GM18508 (cell line): ENCODE data around the gene MAN1B1.

ENCODE experiments used
- ATAC-seq: cut with Tn5 transposase; IDR thresholded peaks from one replicate; pipeline ENCODE4 v1.9.1; 2021; ENCODE audit warnings: moderate number of reproducible peaks; ENCODE audit not compliant: insufficient read depth, unreplicated experiment

The MAN1B1 gene

DNA sequence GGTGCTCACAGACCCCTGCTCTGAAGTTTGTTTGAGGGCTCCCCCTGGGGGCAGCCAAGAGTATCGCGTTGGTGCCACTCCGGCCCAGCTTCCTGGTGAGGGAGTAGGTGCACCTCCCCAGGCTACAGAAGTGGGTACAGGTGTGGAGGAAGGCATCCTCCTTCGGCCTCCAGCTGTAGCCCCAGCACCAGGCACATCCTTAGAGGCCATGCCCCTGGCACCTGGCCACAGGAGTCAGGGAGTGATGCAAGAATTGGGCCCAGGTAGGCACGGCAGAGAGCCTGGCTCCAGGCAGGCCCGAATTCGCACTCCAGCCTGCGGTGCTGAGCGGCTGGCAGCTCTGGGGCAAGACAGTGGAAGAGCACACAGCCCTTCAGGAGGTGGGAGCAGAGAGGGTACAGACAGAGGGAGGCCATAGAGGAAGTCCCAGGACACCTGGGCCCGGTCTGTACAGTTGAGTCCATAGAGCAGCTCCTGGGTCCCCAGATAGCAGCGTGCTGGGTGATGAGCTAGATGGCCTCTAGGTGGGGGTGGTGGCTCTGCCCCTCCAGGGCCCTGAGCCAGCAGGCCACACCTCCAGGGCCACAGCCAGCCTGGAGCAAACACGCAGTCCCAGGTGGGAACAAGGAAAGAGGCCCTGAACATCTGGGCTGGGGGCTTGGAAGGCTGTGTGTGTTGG lies 18.8 kb upstream of the MAN1B1 start:
- no peak for ATAC-seq

DNA sequence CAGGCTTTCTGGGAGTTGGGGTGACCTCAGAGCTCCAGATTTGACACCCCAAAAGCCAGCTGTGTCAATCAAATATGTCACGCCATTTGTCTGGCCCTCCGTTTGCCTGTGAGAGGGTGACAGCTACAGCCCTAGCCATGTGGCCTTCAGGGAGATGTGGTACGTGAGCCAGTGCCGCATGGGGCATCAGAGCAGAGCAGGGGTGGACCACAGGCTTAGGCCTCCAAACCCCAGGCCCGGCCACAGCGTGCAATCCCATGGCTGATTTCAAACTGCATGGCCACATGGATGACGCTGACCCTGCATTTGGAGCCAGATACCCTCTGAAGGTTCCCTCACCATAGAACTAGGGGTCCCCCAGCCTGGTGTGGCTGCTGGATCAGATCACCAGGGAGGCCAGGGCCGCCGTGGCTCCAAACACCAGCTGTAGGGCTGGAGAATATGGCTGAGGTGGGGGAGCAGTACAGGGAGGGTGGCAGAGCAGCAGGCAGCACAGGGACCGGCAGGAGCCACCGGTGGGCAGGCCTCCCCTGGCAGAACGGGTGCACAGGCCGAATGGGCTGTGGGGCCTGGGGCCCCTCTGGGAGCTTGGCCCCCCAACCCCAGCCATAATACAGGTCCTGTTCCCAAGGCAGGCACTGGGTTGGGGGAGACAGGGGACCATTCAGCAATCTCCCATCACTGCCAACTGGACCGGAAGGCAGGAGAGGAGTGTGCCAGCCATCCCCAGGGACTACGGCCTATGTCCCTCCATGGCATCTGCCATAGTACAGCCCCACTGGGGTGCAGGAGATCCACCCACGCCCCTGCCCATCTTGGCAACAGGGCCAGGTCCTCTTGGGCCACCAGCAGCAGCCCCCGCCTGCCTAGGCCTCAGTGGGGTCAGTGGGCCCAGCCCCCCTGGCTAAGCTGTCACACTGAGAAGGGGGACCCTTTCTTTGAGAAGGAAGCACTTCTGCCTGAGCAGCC lies 18.0 kb upstream of the MAN1B1 start:
- ATAC-seq, result no peak

DNA sequence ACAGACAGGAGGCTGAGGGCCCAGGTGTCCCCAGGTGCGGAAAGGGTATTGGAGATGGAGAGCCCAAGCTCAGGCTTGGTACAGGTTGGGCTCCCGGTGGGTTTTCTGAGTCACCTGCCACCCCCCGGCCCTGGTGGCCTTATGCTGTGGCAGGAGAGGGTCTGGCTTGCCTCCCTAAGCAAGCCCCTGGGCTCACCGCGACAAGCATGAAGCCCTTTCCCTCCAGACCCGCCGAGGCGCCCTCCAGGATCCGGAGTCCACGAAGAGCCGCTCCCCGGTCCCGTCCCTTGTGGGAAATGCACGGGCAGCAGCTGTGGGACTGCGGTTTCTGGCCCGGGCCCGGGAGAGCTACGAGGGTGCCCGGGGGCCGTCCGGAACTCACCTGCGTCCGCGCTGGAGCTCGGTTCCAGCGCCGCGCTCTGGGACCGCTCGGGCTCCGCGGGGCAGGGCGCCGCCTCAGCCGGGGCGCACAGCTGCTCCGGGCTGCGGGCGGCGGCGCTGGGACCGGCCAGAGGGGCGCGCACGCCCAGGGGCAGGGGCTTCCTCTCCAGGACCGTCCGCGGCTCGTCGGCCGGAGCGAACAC lies 17.2 kb upstream of the MAN1B1 start:
- no peak for ATAC-seq

DNA sequence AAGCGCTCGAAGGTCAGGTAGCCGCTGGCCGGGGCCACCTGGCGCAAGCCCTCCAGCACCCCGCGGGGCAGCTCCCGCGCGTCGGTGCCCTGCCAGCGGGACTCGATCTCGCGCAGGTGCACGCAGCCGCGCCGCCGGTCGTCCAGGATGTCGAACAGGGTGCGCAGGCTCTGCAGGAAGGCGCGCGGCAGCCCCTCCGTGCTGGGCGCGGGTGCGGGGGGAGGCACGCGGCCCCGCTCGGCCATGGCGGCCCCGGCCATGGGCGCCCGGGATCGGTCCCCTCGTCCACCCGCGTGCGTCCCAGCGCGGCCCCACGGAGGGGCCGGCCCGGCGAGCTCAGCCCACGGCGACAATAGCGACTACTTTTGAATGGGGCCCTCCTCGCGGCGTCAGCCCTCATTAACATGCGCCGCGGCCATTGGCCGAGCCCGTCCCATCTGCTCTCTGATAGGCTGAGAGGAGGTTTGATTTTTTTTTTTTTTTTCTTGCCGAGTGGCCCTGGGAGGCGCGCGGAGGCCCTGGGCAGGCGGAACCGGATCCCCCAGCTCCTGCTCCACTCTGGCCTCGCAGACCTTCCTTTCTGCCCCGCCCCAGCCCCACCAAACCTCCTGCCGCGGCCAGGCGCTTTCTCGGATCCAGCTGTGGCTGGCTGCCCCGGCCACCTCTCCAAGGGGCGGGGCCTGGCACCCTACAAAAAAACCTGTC lies 16.4 kb upstream of the MAN1B1 start, which contains the start of gene SAPCD2:
Gene SAPCD2, minus strand, starts transcription at position 357 of the 705 bp plus-strand sequence. Its CDS starts 97 bp downstream, at position 260.
- ATAC-seq, result no peak

DNA sequence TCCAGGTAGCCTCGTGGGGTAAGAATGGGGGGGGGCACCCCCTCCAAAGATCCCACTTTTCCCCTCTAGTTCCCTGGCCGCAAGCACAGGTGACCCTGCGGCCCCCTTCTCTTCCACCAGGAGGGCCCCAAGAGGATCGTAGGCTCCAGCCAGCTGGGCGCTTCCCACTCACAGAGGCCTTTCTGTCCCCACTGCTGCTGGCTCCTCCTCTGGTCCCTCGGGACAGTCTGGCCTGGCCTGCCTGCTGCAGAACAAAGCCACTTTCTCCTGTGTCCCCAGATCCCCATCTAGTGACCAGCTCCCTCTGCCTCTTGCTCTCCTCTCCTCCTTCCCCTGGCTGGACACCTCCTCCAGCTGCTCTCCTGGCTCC lies 15.9 kb upstream of the MAN1B1 start:
- no peak for ATAC-seq

DNA sequence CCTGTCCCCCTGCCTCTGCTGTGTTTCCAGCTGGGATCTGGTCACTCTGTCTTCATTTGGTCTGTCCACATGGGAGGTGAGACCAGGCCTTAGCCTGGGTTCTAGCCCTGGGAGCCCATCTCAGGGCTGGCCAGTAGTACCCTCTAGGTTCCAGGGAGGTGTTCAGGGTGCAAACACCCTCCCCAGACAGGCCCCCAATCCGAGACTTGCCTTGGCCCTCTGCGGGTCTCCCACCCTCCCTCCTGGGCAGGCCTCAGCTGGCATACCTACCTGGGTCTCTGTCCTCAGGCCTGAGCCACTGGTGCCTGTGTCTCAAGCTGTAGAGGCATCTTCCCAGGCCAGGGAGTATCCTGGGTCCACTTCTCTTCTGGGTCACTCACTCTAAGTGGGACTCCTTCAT lies 15.5 kb upstream of the MAN1B1 start:
- ATAC-seq, result no peak

DNA sequence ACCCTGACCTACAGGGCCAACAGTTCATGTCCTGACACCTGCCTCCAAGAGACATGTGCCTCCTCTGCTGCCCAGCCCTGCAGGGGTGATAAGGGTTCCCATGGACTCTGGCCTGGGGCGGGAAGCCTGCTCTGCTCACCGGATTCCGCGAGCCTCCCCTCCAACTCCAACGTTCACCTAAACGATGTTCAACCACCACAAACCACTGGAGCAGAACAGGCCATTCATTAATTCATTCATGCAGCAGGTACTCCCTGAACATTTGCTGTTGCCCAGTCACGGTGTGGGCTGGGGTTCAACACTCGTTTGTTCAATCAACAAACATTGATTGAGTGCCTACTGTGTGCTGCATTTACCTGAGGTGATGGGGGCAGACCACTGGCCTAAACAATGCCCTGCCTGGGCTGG lies 12.8 kb upstream of the MAN1B1 start:
- ATAC-seq, result no peak

DNA sequence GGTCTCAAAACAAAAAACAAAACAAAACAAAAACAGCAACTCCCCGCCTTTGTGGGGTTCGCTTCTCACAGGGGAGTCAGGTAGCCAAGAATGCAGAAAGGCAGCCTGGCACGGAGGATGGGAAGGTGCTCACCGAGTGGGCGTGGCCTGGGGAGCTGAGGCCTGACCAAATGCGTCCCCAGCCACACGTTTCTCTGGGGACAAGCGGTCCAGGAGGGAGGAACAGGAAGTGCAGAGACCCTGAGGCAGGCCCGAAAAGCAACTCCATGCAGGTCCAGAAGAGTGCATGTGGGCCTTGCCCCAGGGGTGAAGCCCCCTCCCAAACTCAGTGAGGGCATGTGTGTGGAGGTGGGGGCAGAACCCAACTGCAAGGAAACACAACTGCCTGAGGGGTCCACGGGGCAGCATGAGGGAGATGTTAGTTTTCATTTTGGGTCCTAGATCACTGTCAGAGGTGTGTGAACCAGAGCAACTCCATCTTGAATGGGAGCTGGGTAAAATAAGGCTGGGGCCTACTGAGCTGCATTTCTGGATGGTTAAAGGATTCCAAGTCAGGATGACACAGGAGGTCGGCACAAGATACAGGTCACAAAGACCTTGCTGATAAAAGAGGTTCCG lies 12.0 kb upstream of the MAN1B1 start:
- no peak for ATAC-seq

DNA sequence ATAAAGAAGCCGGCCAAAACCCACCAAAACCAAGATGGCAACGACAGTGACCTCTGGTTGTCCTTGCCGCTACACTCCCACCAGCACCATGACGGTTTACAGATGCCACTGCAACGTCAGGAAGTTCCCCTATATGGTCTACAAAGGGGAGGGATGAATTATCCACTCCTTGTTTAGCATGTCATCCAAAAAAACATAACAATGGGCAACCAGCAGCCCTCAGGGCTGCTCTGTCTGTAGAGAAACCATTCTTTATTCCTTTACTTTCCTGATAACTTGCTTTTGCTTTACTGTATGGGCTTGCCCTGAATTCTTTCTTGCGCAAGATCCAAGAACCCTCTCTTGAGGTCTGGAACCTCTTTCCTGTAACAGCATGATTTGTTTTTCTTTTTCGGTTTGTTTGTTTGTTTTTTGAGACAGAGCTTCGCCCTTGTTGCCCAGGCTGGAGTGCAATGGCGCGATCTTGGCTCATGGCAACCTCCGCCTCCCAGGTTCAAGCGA lies 11.5 kb upstream of the MAN1B1 start:
- ATAC-seq, result no peak

DNA sequence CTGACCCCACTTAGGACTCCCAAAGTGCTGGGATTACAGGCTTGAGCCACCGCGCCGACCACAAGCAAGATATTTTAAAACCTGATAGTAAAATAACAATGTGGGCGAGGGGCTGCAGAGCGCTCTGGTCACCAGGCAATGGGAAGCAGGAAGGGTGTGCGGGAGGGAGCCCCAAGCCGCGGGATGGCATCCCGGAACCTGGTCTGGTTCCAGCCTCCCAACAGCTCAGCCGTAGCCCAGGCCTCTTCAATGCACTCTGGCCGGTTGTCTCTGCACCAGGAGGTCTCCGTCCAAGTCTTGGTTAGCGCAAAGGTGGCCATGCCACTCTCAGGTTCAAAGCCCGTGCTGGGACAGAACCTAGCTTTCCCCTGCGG lies 10.2 kb upstream of the MAN1B1 start:
- ATAC-seq, result no peak

DNA sequence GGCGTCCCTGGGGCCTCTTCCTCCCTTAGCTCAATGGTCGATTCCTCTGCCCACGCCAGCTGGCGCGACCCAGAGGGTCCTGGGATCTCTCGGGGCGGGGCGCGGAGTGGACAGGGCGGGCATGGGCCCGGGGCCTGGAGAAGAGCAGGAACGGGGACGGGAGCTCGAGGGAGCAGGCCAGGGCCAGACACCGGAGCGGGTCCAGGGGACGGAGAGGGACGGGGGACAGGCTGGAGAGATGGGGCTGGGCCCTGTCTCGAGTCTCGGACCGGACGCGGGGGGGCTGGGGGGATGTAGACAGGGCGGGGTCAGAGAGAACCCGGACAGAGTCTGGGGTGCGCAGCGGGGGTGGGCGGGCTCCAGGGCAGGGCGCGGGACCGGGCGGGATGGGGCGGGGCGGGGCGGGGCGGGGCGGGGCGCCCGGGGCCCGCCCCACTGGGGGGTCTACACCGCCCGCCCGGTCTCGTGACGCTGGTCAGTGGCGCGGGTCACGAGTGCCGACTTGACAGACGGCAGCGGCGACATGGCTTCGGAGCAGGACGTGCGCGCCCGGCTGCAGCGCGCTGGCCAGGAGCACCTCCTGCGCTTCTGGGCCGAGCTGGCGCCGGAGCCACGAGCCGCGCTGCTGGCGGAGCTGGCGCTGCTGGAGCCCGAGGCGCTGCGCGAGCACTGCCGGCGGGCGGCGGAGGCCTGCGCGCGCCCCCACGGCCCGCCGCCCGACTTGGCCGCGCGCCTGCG lies 9.6 kb upstream of the MAN1B1 start, which contains the start of gene UAP1L1:
Gene UAP1L1, plus strand, starts transcription at position 508 of the 738 bp plus-strand sequence. Its CDS starts 16 bp downstream, at position 524.
- no peak for ATAC-seq

DNA sequence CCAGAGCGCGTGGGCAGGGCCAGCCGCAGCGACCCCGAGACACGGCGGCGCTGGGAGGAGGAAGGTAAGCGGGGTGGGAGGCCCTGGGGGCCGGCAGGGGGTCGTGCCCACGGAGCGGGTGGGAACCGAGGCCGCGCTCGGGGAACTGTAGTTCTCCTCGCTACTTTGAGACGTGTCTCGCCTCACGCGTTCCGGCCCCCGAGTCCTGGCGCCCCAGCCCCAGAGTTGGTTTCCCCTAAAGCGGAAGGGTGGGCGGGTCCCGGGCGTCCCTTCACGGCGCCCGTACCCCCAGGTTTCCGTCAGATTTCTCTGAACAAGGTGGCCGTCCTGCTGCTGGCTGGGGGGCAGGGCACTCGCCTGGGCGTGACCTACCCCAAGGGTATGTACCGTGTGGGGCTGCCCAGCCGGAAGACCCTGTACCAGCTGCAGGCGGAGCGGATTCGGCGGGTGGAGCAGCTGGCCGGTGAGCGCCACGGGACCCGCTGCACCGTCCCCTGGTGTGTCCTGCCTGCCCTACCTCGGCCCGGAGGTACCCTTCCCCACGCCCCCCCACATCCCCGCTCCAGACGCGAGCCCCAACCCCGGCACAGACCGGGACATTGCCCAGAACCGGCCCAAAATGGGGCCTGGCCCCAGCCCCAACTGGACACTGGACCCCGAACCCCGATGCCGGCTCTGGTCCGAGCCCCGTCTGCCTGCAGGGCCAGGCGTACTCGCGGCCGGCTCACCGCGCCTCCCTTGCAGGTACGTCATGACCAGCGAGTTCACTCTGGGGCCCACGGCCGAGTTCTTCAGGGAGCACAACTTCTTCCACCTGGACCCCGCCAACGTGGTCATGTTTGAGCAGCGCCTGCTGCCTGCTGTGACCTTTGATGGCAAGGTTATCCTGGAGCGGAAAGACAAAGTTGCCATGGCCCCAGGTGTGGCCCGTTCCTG lies 8.8 kb upstream of the MAN1B1 start:
- no peak for ATAC-seq

DNA sequence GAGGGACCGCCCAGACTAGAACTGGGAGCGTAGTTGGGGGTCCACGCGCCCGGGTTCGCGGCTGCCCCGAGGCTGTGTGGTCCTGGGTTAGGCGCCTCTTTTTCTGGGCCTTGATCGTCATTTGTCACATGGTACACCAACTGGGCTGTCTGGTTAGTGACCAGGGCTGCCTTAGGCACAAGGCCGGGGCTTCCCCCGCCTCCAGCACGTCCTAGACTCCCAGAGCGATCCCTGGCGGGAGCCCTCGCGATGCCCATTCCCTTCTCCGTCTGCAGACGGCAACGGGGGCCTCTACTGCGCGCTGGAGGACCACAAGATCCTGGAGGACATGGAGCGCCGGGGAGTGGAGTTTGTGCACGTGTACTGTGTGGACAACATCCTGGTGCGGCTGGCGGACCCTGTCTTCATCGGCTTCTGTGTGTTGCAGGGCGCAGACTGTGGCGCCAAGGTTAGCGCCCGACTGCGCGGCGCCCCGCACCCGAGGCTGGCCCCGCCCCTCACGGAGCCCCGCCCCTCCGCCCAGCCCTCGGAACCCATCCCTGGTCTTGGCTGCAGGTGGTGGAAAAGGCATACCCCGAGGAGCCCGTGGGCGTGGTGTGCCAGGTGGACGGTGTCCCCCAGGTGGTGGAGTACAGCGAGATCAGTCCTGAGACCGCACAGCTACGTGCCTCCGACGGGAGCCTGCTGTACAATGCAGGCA lies 7.9 kb upstream of the MAN1B1 start:
- ATAC-seq, result no peak

DNA sequence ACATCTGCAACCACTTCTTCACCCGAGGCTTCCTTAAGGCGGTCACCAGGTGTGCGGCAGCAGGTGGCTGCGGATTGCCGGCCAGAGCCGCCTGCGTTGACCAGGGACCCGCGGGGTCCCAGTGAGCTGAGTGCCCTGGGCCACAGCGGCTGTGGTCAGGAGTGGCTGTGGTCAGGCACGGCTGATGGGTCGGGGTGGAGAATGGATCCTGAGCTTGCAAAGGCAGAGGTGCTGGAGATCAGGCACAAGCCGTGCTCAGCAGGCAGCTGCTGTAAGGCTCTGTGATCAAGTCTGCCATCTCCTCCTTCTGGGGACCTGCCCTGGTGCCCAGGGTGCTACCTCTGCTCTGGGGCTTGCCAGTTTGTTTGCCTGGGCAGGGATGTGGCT lies 7.4 kb upstream of the MAN1B1 start:
- ATAC-seq, result no peak

DNA sequence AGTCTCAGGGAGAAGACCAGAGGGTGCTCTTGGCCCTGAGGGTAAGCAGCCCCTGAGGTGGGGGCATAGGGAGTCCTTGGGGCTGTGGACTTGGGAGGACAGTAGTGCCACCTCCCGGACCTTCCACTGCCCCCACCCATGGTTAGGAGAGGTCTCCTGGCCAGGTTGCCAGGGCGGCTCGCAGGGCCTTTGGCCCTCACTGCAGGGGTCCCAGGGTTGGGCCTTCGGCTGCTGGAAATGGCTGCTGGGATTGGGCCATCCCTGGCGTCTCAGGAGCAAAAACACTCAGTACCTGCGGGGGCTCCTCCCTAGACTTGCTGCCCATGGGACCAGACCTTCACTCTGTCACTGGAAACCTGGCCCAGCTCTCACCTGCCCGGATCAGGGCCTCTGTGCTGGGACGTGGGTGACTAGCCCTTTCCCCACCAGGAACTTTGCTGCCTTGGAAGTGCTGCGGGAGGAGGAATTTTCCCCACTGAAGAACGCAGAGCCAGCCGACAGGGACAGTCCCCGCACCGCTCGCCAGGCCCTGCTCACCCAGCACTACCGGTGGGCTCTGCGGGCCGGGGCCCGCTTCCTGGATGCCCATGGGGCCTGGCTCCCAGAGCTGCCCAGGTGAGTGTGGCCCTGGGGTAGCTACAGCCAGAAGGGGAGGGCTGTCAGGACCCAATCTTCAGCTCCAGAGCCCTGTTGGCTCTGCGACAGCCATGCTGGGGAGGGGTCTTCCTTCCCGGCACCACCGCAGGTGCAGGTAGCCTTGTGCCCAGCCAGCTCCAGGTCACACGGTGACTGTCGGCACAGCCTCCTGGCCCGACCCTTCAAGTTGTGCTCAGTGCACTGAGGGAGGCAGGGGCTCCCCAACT lies 6.3 kb upstream of the MAN1B1 start:
- no peak for ATAC-seq

DNA sequence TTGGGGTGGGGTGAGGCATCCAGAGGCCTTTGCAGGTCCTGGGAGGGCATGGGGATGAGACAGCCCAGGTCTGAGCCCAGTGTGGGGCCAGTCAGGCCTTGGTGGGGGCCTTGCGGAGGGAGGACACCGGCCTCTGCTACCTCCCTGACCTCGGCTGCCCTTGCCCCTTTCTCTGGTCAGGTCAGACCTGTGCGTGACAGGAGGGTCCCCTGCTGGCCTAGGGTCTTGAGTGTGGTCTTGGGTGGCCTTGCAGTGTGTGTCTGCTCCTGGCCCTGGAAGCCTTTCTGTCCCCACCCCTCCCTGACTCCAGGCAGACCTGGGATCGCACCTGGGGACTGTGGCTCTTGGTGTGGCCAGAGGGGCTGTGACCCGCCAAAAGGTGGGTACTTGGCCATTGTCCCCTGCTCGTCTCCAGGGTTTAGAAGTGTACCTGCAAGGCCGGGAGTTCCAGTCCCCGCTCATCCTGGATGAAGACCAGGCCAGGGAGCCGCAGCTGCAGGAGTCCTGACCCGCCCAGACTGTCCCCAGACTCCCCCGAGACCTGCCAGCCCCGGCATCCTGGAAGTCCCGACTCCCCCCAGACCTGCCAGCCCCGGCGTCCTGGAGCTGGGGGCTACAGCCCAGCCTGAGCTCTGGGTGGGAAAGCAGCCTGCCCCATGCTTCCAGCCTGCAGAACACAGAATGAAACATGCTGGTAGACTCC lies 4.4 kb upstream of the MAN1B1 start:
- no peak for ATAC-seq
